ENCODE results near the gene MKX. TPM values are rescaled to one million over a fixed set of nuclear protein-coding genes. Genes with fewer than 3 reads are reported as not detected.

MKX gene
- total and polyA plus RNA-seq, 2 donors (not counting 3 experiments of a cell fraction or from before 2014, with no cell fraction given), result not detected

GRCh38 chr10:27742195-27743011 lies 3.2 kb downstream of the MKX start:
- intact Hi-C loops (cut with micrococcal nuclease) (loop anchor here (1.0 to 5.0 kb wide), 8 partner anchors 41 to 640 kb away; partner anchors contain the start of genes MPP7 and ODAD2), dilution Hi-C loops (cut with MboI; ENCODE audit: extremely low pct_ligation_motif_present, low sequenced_read_pairs) (no loop called here)
- H3K9ac ChIP-seq (replicated peaks; ENCODE audit: extremely low read depth, insufficient read depth, low read length), result no peak overlapping the region
- FAIRE-seq (peak; percentile 94), DNase-seq (ENCODE audit: low read depth, low spot score) (peak; percentile 66)
- H3K27ac ChIP-seq (ENCODE audit: insufficient read depth, low read depth, low read length), result no peak overlapping the region
- peak overlapping the region; percentile 47 to 50 (median 48) for H3K4me3 ChIP-seq (replicated peaks in 1 of 3; ENCODE audit: insufficient read depth in 1 of 3, low read depth in 1 of 3, low read length in 3 of 3)
- POLR2A ChIA-PET, result no interaction called here
- H3K36me3 ChIP-seq (ENCODE audit: control insufficient read depth in 2 of 2, extremely low read depth in 1 of 2, insufficient read depth in 2 of 2, low read length in 2 of 2), result no peaks in the 10 kb centered on the region
- CTCF ChIA-PET, result interaction anchor here (0.7 to 4.7 kb wide), 16 partner anchors 8 to 651 kb away, joined by 3 to 86 read pairs (median 4); partner anchors contain the start of gene MPP7
- BruUV-seq (replicated peaks), result no TSS peak
- TF ChIP-seq FOS (IDR thresholded peaks at IDR 0.05; ENCODE audit: borderline replicate concordance, insufficient read depth, low read length) (no peak), CTCF (IDR thresholded peaks at IDR 0.05; ENCODE audit: extremely low read depth in 1 of 2, insufficient read depth in 1 of 2, low read depth in 1 of 2, low read length in 2 of 2) (peak; percentile 79 to 84)
- peak overlapping the region; percentile 76 for H2AFZ ChIP-seq (ENCODE audit: low read depth, low read length)
- no peaks in the 10 kb centered on the region for H4K20me1 ChIP-seq (replicated peaks; ENCODE audit: control insufficient read depth, extremely low read depth, insufficient read depth, low read length)
- no peaks in the 10 kb centered on the region for H3K79me2 ChIP-seq (ENCODE audit: control insufficient read depth, insufficient read depth, low read length)
- H3K9me1 ChIP-seq (replicated peaks; ENCODE audit: control insufficient read depth, extremely low read depth, insufficient read depth, low read length), result no peaks in the 10 kb centered on the region
- no peaks in the 10 kb centered on the region for H3K9me3 ChIP-seq (replicated peaks; ENCODE audit: control insufficient read depth, insufficient read depth, low read length)
- H3K4me1 ChIP-seq (ENCODE audit: control insufficient read depth, extremely low read depth, insufficient read depth, low read length), result peaks cover 25% of the 10 kb centered on the region
- H3K4me2 ChIP-seq (ENCODE audit: insufficient read depth, low read length), result peak overlapping the region; percentile 50
- H3K27me3 ChIP-seq (ENCODE audit: control insufficient read depth in 2 of 2, insufficient read depth in 2 of 2, low read length in 2 of 2), result peaks cover 63 to 94% of the 10 kb centered on the region in 2 experiments

Measured in endothelial cell of umbilical vein (primary cell).